Measurements from ENCODE around the gene PPP1R26.

DNA sequence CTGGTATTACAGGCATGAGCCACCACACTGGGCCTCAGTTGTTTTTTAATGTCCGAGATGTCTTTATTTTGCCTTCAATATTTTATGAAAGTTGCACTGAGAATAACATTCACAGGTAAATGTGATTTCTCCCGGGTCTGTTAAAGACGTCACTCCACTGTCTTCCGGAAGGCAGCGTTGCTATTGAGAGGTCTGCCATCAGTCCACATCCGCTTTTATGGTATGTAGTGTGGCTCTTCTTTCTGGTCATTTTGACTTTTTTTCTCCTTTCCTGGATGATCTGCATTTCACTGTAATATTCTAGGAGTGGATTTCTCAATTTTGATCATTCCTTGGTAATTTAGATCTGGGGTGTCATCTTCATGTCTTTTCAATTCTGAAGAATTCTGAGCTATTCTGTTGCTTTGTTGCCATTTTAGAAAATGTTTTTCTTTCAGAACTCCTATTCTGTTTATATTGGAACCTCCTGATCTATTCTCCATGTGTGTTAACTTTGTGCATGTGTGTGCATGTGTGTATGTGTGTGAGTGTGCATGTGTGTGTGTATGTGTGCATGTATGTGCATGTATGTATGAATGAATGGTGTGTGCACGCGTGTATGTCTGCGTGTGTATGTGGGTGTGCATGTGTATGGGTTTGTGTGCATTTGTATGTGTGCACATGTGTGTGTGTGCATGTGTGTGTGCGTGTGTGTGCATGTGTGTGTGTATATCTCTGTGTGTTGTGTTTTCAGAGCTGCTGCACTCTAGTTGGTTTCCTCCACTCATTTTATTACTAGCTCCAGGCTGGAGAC lies 39.8 kb downstream of the PPP1R26 start:
- TF ChIP-seq FOS (IDR thresholded peaks at IDR 0.05; ENCODE audit: low read depth, low read length) (no peak), MAZ (IDR thresholded peaks at IDR 0.05; ENCODE audit: borderline replicate concordance, low read depth, low read length) (no peak), CEBPB (IDR thresholded peaks at IDR 0.05; ENCODE audit: low read depth, low read length) (no peak), CTCF (conservative IDR thresholded peaks at IDR 0.05; ENCODE audit: low read depth, low read length) (no peak), POLR2A (IDR thresholded peaks at IDR 0.05; ENCODE audit: low read depth, low read length) (no peak), BHLHE40 (IDR thresholded peaks at IDR 0.05; ENCODE audit: low read depth, low read length) (no peak), RCOR1 (IDR thresholded peaks at IDR 0.05; ENCODE audit: insufficient replicate concordance, low read length) (no peak), RAD21 (IDR thresholded peaks at IDR 0.05; ENCODE audit: low read length) (no peak), MXI1 (IDR thresholded peaks at IDR 0.05; ENCODE audit: borderline replicate concordance, low read depth, low read length) (no peak), SMC3 (IDR thresholded peaks at IDR 0.05; ENCODE audit: low read depth, low read length) (no peak), RFX5 (IDR thresholded peaks at IDR 0.05; ENCODE audit: low read depth, low read length) (no peak), CHD1 (IDR thresholded peaks at IDR 0.05; ENCODE audit: low read depth, low read length) (no peak)
- TF ChIP-seq, protein P1, sequence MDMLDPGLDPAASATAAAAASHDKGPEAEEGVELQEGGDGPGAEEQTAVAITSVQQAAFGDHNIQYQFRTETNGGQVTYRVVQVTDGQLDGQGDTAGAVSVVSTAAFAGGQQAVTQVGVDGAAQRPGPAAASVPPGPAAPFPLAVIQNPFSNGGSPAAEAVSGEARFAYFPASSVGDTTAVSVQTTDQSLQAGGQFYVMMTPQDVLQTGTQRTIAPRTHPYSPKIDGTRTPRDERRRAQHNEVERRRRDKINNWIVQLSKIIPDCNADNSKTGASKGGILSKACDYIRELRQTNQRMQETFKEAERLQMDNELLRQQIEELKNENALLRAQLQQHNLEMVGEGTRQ (IDR thresholded peaks at IDR 0.05; ENCODE audit: low read depth, low read length), result no peak
